Ovary (tissue), 9 donors: ENCODE results near the gene COL4A1. TPM values are rescaled to one million over a fixed set of nuclear protein-coding genes. Genes with fewer than 3 reads are reported as not detected.
A peak's percentile ranks its signal among the peaks of the same experiment; 100 is the strongest.

ENCODE experiments used
- DNase-seq, 5 donors: peaks; one replicate each; pipeline ENCODE4 v3.0.0-alpha.2; 2019 to 2020
- H3K27ac ChIP-seq, 2 donors: fragments of 200-600 bp; one replicate each; pipeline versions ENCODE4 v1.5.1 to v1.8.0; 2019 to 2022
- H3K27me3 ChIP-seq: fragments of 200-600 bp; one replicate; pipeline ENCODE4 v1.8.0; 2022
- H3K36me3 ChIP-seq: fragments of 200-600 bp; sonication (generic); one replicate; pipeline ENCODE4 v1.5.1; 2019
- H3K4me1 ChIP-seq: one replicate; pipeline ENCODE4 v1.8.1; 2013; ENCODE audit warnings: mild to moderate bottlenecking, moderate library complexity; ENCODE audit not compliant: insufficient read depth
- H3K4me3 ChIP-seq: fragments of 200-600 bp; sonication (generic); one replicate; pipeline ENCODE4 v1.5.1; 2017
- H3K9me3 ChIP-seq, 2 donors: fragments of 200-600 bp in 1 of 2; sonication (generic) in 1 of 2; one replicate each; pipeline versions ENCODE4 v1.5.1 to v1.8.1; 2013 to 2019; ENCODE audit warnings: mild to moderate bottlenecking in 1 of 2, moderate library complexity in 1 of 2
- CTCF ChIP-seq, 3 donors: fragments of 450-650 bp in 2 of 3; fragments of 200-600 bp in 1 of 3; IDR thresholded peaks; one replicate each; pipeline versions ENCODE4 v1.5.1 to v1.8.0; 2016 to 2022; ENCODE audit warnings: antibody characterized with exemption in 3 of 3, mild to moderate bottlenecking in 1 of 3
- EP300 ChIP-seq: sonication (generic); formaldehyde crosslinking; IDR thresholded peaks from one replicate; pipeline ENCODE4 v1.6.1; 2017; ENCODE audit warnings: antibody characterized with exemption
- POLR2A ChIP-seq: fragments of 450-650 bp; IDR thresholded peaks from one replicate; pipeline ENCODE4 v1.6.1; 2017; ENCODE audit warnings: antibody characterized with exemption, mild to moderate bottlenecking, moderate library complexity
- WGBS, 3 donors: extraction: QIAGEN DNeasy Blood & Tissue Kit in 1 of 3; methylation state at CpG; one replicate each; pipeline versions ENCODE4 v1.1.5 to v1.1.7; 2013 to 2017; 5-methylcytosine and 5-hydroxymethylcytosine counted together
- intact Hi-C, 4 donors: fragments of 100-400 bp; cut with DNase I; formaldehyde crosslinking; loops; one replicate each; pipeline versions ENCODE4 v1.11.0 to v1.15.1; 2022 to 2023
- polyA plus RNA-seq, 2 donors: library from polyadenylated mRNA; stranded (reverse); fragments of 200-250 nt in 1 of 2; fragments of 350-450 nt in 1 of 2; fragmentation: Illumina TruSeq in 1 of 2; extraction: RNeasy Lipid Tissue Mini Kit (QIAGEN cat#74804) in 1 of 2; gene quantifications; one replicate each; pipeline ENCODE4 v1.2.3, GENCODE V29; 2013 to 2014
- total RNA-seq, 7 donors: library from RNA; depleted of rRNA in 2 of 7; stranded (reverse); fragments of >200 nt in 2 of 7; fragmentation: NEBNext Ultra II Directional in 3 of 7; extraction: Animal tissue kit (Norgen Biotek cat#: 25700) in 3 of 7; gene quantifications; one replicate each; pipeline versions ENCODE4 v1.1.0 to v1.2.4, GENCODE V29; 2016 to 2023
- donor health status: DM: no; HTN: no; CAD: no; lungs with moderate emphysema.
- donor health status: DM: no; HTN: no; CAD: no.
- donor health status: Bipolar disorder and iron deficiency.
- donor health status: DM: yes; HTN: yes; CAD: no.
- donor health status: DM: no; HTN: no; CAD: no.
- donor health status: DM: yes; HTN: yes; CAD: no.

Gene COL4A1
- total and polyA plus RNA-seq, 9 donors = 42.3 to 421 (median 87.5) TPM

GRCh38 chr13:110216398-110217041, 90.4 kb downstream of the COL4A1 start:
- H3K27ac ChIP-seq = no peak overlapping the region
- peaks cover 6% of the 10 kb centered on the region for H3K4me1 ChIP-seq
- intact Hi-C loops = no loop called here
- no peak overlapping the region for H3K4me3 ChIP-seq
- TF ChIP-seq POLR2A (no peak), EP300 (peak; percentile 96)
- no peaks in the 10 kb centered on the region for H3K9me3 ChIP-seq
- no peak for DNase-seq
- 60 to 69% (median 67%) methylated on average over 10 of the region's 10 CpGs for WGBS, 3 donors
- no peaks in the 10 kb centered on the region for H3K36me3 ChIP-seq
- no peaks in the 10 kb centered on the region for H3K27me3 ChIP-seq

- DNase-seq = no peak
- Histone ChIP-seq H3K27me3 (no peaks in the 10 kb centered on the region), H3K4me1 (peaks cover 6% of the 10 kb centered on the region), H3K4me3 (no peak overlapping the region), H3K27ac (no peak overlapping the region), H3K36me3 (no peaks in the 10 kb centered on the region), H3K9me3 (no peaks in the 10 kb centered on the region)
- no peak for TF ChIP-seq POLR2A
- TF ChIP-seq EP300 = no peak
- TF ChIP-seq CTCF (IDR thresholded peaks at IDR 0.05) = no peak
- 77 to 82% (median 79%) methylated on average over 4 of the region's 4 CpGs for WGBS, 3 donors
- intact Hi-C loops = no loop called here
These were observed 91.0 kb downstream of the COL4A1 start for GRCh38 chr13:110216006-110216397.

GRCh38 chr13:110215606-110216005, 91.4 kb downstream of the COL4A1 start:
- 69 to 78% (median 70%) methylated on average over 7 of the region's 7 CpGs for WGBS, 3 donors
- intact Hi-C loops = no loop called here
- DNase-seq = no peak
- Histone ChIP-seq H3K4me1 (peaks cover 5% of the 10 kb centered on the region), H3K36me3 (no peaks in the 10 kb centered on the region), H3K27me3 (no peaks in the 10 kb centered on the region), H3K4me3 (no peak overlapping the region), H3K9me3 (no peaks in the 10 kb centered on the region), H3K27ac (no peak overlapping the region)
- TF ChIP-seq CTCF (IDR thresholded peaks at IDR 0.05) = no peak
- no peak for TF ChIP-seq EP300
- TF ChIP-seq POLR2A = no peak

GRCh38 chr13:110214637-110215036, 92.3 kb downstream of the COL4A1 start:
- H3K27ac ChIP-seq = no peak overlapping the region
- 89 to 93% (median 90%) methylated on average over 5 of the region's 5 CpGs for WGBS, 3 donors
- no peaks in the 10 kb centered on the region for H3K36me3 ChIP-seq
- H3K9me3 ChIP-seq = no peaks in the 10 kb centered on the region
- no peaks in the 10 kb centered on the region for H3K27me3 ChIP-seq
- DNase-seq = no peak
- no peak overlapping the region for H3K4me3 ChIP-seq
- intact Hi-C loops = no loop called here
- TF ChIP-seq CTCF (IDR thresholded peaks at IDR 0.05) (no peak), EP300 (no peak)
- H3K4me1 ChIP-seq = peaks cover 4% of the 10 kb centered on the region

- no peaks in the 10 kb centered on the region for H3K36me3 ChIP-seq
- H3K4me1 ChIP-seq = peaks cover 4% of the 10 kb centered on the region
- H3K27ac ChIP-seq = no peak overlapping the region
- H3K27me3 ChIP-seq = no peaks in the 10 kb centered on the region
- intact Hi-C loops = no loop called here
- no peak for TF ChIP-seq POLR2A
- TF ChIP-seq CTCF (IDR thresholded peaks at IDR 0.05) = no peak
- no peak for TF ChIP-seq EP300
- no peaks in the 10 kb centered on the region for H3K9me3 ChIP-seq
- no peak for DNase-seq
- 80 to 96% (median 96%) methylated on average over 13 of the region's 13 CpGs for WGBS, 3 donors
- H3K4me3 ChIP-seq = no peak overlapping the region
These were observed 93.4 kb downstream of the COL4A1 start for GRCh38 chr13:110213461-110214074.
